PC-9 (cell line): ENCODE measurements around the gene FCRL1. TPM values are rescaled to one million over a fixed set of nuclear protein-coding genes. Genes with fewer than 3 reads are reported as not detected.

Experiments used
- BruUV-seq: library from RNA; stranded (reverse); fragments of 400-500 nt; replicated peaks from 2 replicates; lab custom pipeline; 2021; lab: Mats Ljungman, UMichigan
- CTCF ChIA-PET: fragments of 300-600 bp; sonication (Branson Sonifier 250); formaldehyde crosslinking; loops from one replicate; lab custom pipeline; 2022; ENCODE audit warnings: antibody characterized with exemption; lab: Charles Lee
- POLR2A ChIA-PET: fragments of 300-600 bp; sonication (Branson Sonifier 250); formaldehyde crosslinking; loops from one replicate; lab custom pipeline; 2022; ENCODE audit warnings: antibody characterized with exemption; ENCODE audit not compliant: unreplicated experiment; lab: Charles Lee
- DNase-seq, 2 experiments: peaks; one replicate each; pipeline versions ENCODE4 v3.0.0 to v3.0.0-alpha.2; 2015 to 2022; ENCODE audit warnings: mixed read lengths in 1 of 2
- H2AFZ ChIP-seq: fragments of 200-600 bp; sonication (generic); 2 replicates; pipeline ENCODE4 v1.8.1; 2017; ENCODE audit warnings: antibody characterized with exemption
- H3F3A ChIP-seq: fragments of 200-600 bp; sonication (generic); 2 replicates; pipeline ENCODE4 v1.8.1; 2017; ENCODE audit warnings: antibody characterized with exemption, mild to moderate bottlenecking, low read depth; ENCODE audit not compliant: insufficient read depth
- H3K27ac ChIP-seq: fragments of 200-600 bp; sonication (generic); 2 replicates; pipeline ENCODE4 v1.6.1; 2016; ENCODE audit warnings: mixed run types
- H3K27me3 ChIP-seq: fragments of 200-600 bp; sonication (generic); 2 replicates; pipeline ENCODE4 v1.6.1; 2016; ENCODE audit warnings: low read depth, mixed run types; ENCODE audit not compliant: insufficient read depth
- H3K36me3 ChIP-seq: fragments of 200-600 bp; sonication (generic); 2 replicates; pipeline ENCODE4 v1.6.1; 2016; ENCODE audit warnings: low read depth, mixed run types
- H3K4me1 ChIP-seq: fragments of 200-600 bp; sonication (generic); replicated peaks from 2 replicates; pipeline ENCODE4 v1.6.1; 2016; ENCODE audit warnings: mixed run types; ENCODE audit not compliant: insufficient read depth
- H3K4me2 ChIP-seq: fragments of 200-600 bp; sonication (generic); 2 replicates; pipeline ENCODE4 v1.6.1; 2017; ENCODE audit warnings: mixed run types
- H3K4me3 ChIP-seq: fragments of 200-600 bp; sonication (generic); 2 replicates; pipeline ENCODE4 v1.6.1; 2016; ENCODE audit warnings: mixed run types
- H3K79me2 ChIP-seq: fragments of 200-600 bp; sonication (generic); 2 replicates; pipeline ENCODE4 v1.6.1; 2017; ENCODE audit warnings: low read depth, mixed run types
- H3K9me2 ChIP-seq: fragments of 200-600 bp; sonication (generic); 2 replicates; pipeline ENCODE4 v1.8.1; 2017; ENCODE audit warnings: mild to moderate bottlenecking; ENCODE audit not compliant: insufficient read depth
- H3K9me3 ChIP-seq: fragments of 200-600 bp; sonication (generic); 2 replicates; pipeline ENCODE4 v1.8.1; 2016; ENCODE audit warnings: low read depth; ENCODE audit not compliant: insufficient read depth
- H4K20me1 ChIP-seq: fragments of 200-600 bp; sonication (generic); 2 replicates; pipeline ENCODE4 v1.8.1; 2017; ENCODE audit not compliant: insufficient read depth
- CTCF ChIP-seq: fragments of 200-600 bp; sonication (generic); conservative IDR thresholded peaks from 2 replicates; pipeline ENCODE4 v1.6.1; 2017; ENCODE audit warnings: mixed run types, antibody characterized with exemption, mild to moderate bottlenecking, moderate library complexity
- EZH2 ChIP-seq: fragments of 200-600 bp; sonication (generic); IDR thresholded peaks from 2 replicates; pipeline ENCODE4 v1.8.0; 2017; ENCODE audit warnings: antibody characterized with exemption, low read depth
- intact Hi-C: fragments of 100-400 bp; cut with micrococcal nuclease; formaldehyde crosslinking; loops from one replicate; pipeline ENCODE4 v1.10.0; 2022; ENCODE audit not compliant: unreplicated experiment
- total RNA-seq: library from RNA; stranded (reverse); gene quantifications from 2 replicates; pipeline ENCODE4 v1.2.3, GENCODE V29; 2021

Gene FCRL1
- total RNA-seq, 1 experiment from 2014 or later, result not detected

- Histone ChIP-seq H3K4me1 (no peaks in the 10 kb centered on the region), H3K4me3 (no peak overlapping the region), H3K4me2 (no peak overlapping the region), H3K27me3 (peaks cover 47% of the 10 kb centered on the region), H3K9me2 (no peaks in the 10 kb centered on the region), H2AFZ (no peak overlapping the region), H3K79me2 (no peaks in the 10 kb centered on the region), H3K27ac (no peak overlapping the region), H4K20me1 (no peaks in the 10 kb centered on the region), H3F3A (no peaks in the 10 kb centered on the region), H3K9me3 (no peaks in the 10 kb centered on the region), H3K36me3 (no peaks in the 10 kb centered on the region)
- intact Hi-C loops, result no loop called here
- TF ChIP-seq EZH2, result no peak
- TF ChIP-seq CTCF, result no peak
- DNase-seq, result no peak
- CTCF ChIA-PET, result no interaction called here
- no TSS peak for BruUV-seq
- POLR2A ChIA-PET, result no interaction called here
Measured at GRCh38 chr1:157838966-157839365, 19.0 kb upstream of the FCRL1 start.

DNA sequence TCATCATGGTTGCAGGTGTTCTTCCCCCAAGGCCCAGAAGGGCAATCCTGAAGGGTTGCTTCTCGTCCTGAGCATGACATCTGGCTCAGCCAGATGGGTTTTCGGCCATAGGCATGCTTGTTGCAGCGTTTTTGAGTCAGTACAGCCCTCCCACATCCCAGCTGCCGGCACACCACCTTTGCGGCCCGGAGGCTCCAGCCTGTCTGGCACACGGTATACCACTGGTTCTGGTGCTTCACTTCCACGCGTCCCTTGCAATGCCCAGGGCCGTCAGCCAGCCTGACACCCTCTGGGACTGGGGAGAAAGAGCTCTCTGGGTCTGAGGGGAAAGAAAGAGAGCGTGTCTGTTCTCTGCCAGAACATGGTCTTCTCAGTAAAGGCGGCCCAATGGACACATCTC is 14.5 kb upstream of the FCRL1 start:
- intact Hi-C loops, result no loop called here
- H3K36me3 ChIP-seq, result no peaks in the 10 kb centered on the region
- no TSS peak for BruUV-seq
- CTCF ChIA-PET, result no interaction called here
- TF ChIP-seq EZH2 (no peak), CTCF (no peak)
- H4K20me1 ChIP-seq, result no peaks in the 10 kb centered on the region
- H3K27ac ChIP-seq, result no peak overlapping the region
- no peaks in the 10 kb centered on the region for H3F3A ChIP-seq
- H3K27me3 ChIP-seq, result peaks cover 46% of the 10 kb centered on the region
- H3K4me3 ChIP-seq, result no peak overlapping the region
- no peaks in the 10 kb centered on the region for H3K9me2 ChIP-seq
- no peaks in the 10 kb centered on the region for H3K9me3 ChIP-seq
- POLR2A ChIA-PET, result no interaction called here
- no peak overlapping the region for H3K4me2 ChIP-seq
- no peak for DNase-seq
- no peak overlapping the region for H2AFZ ChIP-seq
- H3K4me1 ChIP-seq, result no peaks in the 10 kb centered on the region
- H3K79me2 ChIP-seq, result no peaks in the 10 kb centered on the region

DNA sequence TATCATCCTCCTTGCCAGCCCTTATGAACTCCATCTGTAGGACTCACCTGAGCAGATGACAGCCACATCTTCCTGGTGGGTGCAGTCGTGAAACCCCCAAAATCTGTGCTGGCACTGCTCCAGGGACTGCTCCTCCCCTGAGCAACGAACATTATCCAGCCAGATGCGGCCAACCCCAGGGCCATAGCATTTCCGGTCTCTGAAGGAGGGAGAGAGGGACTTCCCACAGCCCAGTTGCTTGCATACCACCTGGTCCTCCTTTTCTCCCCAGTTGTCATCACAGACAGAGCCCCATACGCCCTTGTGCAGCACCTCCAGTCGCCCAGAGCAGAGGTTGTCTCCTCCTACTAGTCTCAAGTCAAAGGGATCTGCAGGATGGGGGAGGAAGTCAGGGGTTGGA is 13.2 kb upstream of the FCRL1 start:
- BruUV-seq, result no TSS peak
- POLR2A ChIA-PET, result no interaction called here
- no peaks in the 10 kb centered on the region for H3K4me1 ChIP-seq
- H3K4me3 ChIP-seq, result no peak overlapping the region
- H3K36me3 ChIP-seq, result no peaks in the 10 kb centered on the region
- H4K20me1 ChIP-seq, result no peaks in the 10 kb centered on the region
- no peaks in the 10 kb centered on the region for H3K9me3 ChIP-seq
- no peaks in the 10 kb centered on the region for H3K79me2 ChIP-seq
- TF ChIP-seq CTCF (no peak), EZH2 (no peak)
- peaks cover 46% of the 10 kb centered on the region for H3K27me3 ChIP-seq
- H2AFZ ChIP-seq, result no peak overlapping the region
- H3K4me2 ChIP-seq, result no peak overlapping the region
- H3K27ac ChIP-seq, result no peak overlapping the region
- no peaks in the 10 kb centered on the region for H3K9me2 ChIP-seq
- CTCF ChIA-PET, result no interaction called here
- DNase-seq, result no peak
- no peaks in the 10 kb centered on the region for H3F3A ChIP-seq
- intact Hi-C loops, result no loop called here
